ENCODE measurements around the gene TEX101. TPM values are rescaled to one million over a fixed set of nuclear protein-coding genes. Genes with fewer than 3 reads are reported as not detected.
A peak's percentile ranks its signal among the peaks of the same experiment; 100 is the strongest.

Gene TEX101
- total RNA-seq, 1 donor from 2014 or later, result not detected

DNA sequence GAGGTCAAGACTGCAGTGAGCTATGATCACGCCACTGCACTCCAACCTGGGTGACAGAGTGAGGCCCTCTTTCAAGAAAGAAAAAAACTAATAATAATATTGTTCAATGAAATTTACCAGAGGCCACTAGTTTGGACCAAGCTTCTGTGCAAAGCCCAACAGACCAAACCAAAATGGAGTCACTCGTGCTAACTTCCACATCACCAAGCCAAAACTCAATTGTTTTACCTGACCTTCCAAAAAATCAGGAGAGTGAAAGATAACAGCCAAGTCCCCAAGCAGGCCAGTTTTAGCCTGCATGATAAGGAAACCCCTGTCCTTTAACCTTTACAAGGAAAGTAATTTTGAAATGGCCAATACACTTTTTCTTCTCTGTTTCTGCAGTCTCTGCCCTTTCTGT is 30.7 kb downstream of the TEX101 start:
- ATAC-seq (no peak), DNase-seq (ENCODE audit: low spot score) (no peak)

DNA sequence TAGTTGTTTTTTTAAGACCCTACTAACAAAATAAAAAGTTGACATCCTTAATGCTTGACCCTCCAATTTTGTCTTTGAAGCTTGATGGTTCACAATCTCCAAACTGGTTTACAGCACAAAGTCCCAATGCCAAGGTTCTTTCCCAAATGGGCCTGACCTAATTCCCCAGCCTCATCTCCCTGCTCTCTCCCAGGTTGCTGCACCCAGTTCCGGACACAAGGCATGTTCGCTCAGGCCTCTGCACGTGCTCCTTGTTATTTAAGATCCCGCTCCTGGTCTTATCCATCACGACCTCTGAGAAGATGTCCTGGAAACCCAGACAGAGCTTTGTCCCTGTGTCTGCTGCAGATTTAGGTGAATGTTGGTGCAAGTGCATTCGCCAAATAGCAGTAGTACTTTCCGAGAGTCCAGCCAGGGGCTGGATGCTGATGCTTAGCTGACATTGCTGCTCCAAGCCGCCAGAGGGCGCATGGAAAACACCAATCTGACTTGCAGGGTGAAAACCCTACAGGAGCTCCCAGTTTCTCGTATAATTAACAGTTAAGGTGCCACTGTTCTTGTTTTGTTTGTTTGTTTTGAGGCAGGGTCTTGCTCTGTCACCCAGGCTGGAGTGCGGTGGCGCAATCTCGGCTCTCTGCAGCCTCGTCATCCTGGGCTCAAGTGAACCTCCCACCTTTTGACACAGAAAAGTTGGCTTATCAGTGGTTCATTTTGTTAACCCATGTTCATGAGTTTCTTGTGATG is 32.2 kb downstream of the TEX101 start:
- peak; percentile 100 for ATAC-seq
- DNase-seq (ENCODE audit: low spot score), result peak; percentile 79

- DNase-seq (ENCODE audit: low spot score) (no peak), ATAC-seq (no peak)
These were observed 33.0 kb downstream of the TEX101 start for GRCh38 chr19:43447655-43448054.

DNA sequence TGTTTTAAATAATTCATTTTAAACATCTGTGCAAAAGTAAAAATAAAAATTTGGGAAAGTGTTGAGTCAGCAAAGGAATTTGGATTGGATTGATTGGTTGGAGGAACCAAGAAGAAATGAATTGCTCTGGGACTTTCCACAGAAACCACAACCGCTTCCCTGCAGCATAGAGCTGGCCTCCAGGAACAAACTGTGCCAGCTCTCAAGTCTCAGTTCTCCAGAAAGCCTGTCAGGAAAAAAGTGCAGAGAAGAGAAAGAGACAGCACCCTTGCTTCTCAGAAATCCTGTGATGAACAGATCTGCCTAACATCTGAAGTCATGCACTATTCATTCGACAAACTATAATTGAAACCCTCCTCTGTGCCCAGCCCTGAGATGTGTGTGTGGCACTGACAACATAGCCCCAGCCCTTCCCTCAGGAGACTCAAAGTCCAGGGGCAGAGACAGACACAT is 35.9 kb downstream of the TEX101 start:
- DNase-seq (ENCODE audit: low spot score) (no peak), ATAC-seq (no peak)

GRCh38 chr19:43452582-43452981 is 37.9 kb downstream of the TEX101 start:
- DNase-seq (ENCODE audit: low spot score) (no peak), ATAC-seq (no peak)

DNA sequence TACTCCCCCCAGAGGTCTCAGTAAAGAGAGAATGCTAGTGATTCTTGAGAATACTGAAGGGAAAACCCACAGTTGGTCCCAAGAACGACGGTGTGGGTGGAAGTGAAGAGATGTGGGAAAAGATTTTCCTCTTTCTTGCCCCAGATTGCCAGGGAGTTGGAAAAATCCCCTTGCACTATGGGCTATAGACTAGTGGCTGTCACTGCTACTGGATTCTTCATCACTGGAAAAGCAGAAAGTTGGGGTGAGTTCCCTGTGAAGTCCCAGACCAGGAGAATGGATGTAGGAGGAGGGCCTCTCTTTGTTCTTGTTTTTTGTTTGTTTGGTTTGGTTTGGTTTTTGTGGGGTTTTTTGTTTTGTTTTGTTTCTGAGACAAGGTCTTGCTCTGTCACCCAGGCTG is 39.3 kb downstream of the TEX101 start:
- DNase-seq (ENCODE audit: low spot score) (no peak), ATAC-seq (no peak)

DNA sequence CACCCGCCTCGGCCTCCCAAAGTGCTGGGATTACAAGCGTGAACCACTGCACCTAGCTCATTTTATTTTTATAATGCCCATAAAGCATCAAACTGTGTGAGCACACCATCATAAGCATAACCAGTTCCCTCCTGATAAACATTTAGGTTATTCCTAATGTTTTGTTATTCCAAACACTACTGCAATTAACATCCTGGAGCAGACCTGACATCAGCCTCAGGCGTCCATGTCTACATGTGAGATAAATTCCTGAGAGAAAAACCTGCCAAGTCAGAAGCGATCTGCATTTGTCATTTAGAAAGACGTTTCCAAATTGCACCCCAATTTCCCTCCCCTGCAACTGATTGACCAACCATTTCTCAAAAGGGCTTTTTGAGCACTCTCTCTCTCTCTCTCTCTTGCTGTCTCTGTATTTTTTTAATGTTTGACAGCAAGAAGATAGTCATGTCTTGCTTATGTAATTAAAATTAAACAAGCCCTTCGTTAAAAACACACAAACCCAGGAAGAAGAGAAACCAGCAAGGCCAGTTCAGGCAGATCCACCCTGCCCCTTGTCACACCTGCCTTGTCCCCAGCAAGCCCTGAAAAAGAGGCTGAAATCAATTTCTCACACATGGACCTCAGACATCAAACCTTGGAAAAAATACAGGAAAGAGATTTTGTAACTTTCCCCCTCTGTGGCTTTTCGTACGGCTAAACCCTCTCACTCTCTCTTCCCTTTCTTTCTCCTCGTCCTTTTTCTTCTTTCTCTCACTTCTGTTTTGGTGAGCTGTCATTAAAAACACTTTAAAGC is 40.8 kb downstream of the TEX101 start:
- DNase-seq (ENCODE audit: low spot score), result no peak
- peak; percentile 80 for ATAC-seq

DNA sequence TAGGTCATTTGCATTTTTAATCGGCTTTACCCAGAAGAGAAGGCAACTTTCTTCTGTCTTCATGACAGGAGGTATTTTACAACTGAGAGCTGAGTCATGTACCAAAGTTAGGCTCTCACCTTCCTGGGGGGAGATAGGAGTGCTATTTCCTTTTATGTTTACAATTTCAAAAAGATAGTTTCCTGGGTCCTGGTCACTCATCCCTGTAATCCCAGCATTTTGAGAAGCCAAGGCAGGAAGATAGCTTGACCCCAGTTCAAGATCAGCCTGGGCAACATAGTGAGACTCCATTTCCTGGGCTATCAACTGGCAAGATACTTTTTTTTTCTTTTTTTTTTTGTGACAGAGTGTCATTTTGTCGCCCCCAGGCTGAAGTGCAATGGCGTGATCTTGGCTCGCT is 43.1 kb downstream of the TEX101 start:
- ATAC-seq (no peak), DNase-seq (ENCODE audit: low spot score) (no peak)

DNA sequence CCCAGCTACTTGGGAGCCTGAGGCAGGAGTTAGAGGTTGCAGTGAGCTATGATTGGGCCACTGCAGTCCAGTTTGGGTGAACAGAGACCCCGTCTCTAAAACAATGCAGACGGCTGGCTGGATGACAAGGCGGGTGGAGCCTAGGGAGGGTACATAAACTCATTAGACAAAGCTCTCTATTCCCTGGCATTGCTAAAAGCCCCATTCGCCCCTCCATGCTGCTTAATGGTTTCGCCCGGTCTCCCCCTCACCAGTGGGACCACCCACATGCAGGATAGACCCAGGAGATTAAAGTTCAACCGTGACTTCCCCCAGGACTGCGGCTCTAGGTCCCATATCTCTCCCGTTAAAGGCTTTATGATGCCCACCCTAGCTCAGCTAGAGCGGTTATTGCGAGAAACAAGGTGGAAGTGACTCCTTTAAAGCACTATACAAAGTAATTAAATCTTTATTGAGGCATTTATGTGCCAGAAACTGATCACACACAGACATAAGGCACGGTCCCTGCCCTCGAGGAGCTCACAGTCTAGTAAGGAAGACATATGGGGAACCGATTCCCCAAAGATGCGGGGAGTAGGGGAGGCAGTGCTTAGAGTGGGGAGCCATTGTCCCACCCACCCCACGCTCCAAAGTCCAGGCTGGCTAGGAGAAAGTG is 45.8 kb downstream of the TEX101 start:
- no peak for ATAC-seq
- no peak for DNase-seq (ENCODE audit: low spot score)

DNA sequence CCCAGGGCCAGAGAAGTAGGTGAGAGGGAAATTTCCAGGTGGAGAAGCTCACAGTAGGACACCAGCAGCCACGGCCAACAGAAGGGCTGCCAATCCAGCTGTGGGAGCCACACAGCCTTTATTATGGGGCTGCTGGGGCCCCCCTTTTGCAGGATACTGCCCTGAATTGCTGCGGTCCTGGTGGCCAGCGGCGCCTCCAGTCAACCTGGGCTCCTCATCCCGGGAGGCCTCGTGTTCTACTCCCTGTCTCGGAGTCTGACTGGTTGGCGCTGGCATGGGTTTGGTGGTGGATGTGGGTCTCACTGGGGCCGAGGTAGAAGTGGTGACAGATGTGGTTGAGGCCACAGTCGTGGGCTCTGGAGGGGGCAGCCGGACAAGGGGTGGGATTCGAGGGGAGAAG is 46.6 kb downstream of the TEX101 start:
- DNase-seq (ENCODE audit: low spot score), result no peak
- ATAC-seq, result no peak

GRCh38 chr19:43462383-43462782 is 47.7 kb downstream of the TEX101 start:
- DNase-seq (ENCODE audit: low spot score) (no peak), ATAC-seq (no peak)

- no peak for ATAC-seq
- no peak for DNase-seq (ENCODE audit: low spot score)
These were observed 48.2 kb downstream of the TEX101 start for GRCh38 chr19:43462785-43463380.

- DNase-seq (ENCODE audit: low spot score) (peak; percentile 98), ATAC-seq (peak; percentile 94)
These were observed 48.9 kb downstream of the TEX101 start for GRCh38 chr19:43463381-43464133.

GRCh38 chr19:43464134-43464775 is 49.6 kb downstream of the TEX101 start:
- ATAC-seq, result peak; percentile 39
- DNase-seq (ENCODE audit: low spot score), result peak; percentile 72

- ATAC-seq (no peak), DNase-seq (ENCODE audit: low spot score) (no peak)
These were observed 50.9 kb downstream of the TEX101 start, which contains the start of gene LYPD3 for GRCh38 chr19:43465468-43466120. LYPD3 (minus strand) TSS chr19:43465608; CDS start chr19:43465571, 37 bp downstream.

GRCh38 chr19:43466793-43467192 is 52.1 kb downstream of the TEX101 start:
- ATAC-seq, result no peak
- DNase-seq (ENCODE audit: low spot score), result no peak

- DNase-seq (ENCODE audit: low spot score) (no peak), ATAC-seq (no peak)
These were observed 52.6 kb downstream of the TEX101 start for GRCh38 chr19:43467276-43467675.

- ATAC-seq, result no peak
- DNase-seq (ENCODE audit: low spot score), result no peak
These were observed 53.0 kb downstream of the TEX101 start for GRCh38 chr19:43467730-43468129.
